MCF 10A (cell line): ENCODE measurements around the gene B3GNT5. TPM values are rescaled to one million over a fixed set of nuclear protein-coding genes. Genes with fewer than 3 reads are reported as not detected.

Source experiments
- BruUV-seq: library from RNA; stranded (reverse); fragments of 400-500 nt; replicated peaks from 2 replicates; lab custom pipeline; 2021; lab: Mats Ljungman, UMichigan
- CTCF ChIA-PET: fragments of 300-600 bp; sonication (Branson Sonifier 250); formaldehyde crosslinking; extraction: SDS; loops from one replicate; lab custom pipeline; 2021; ENCODE audit warnings: antibody characterized with exemption, inconsistent platforms; lab: Yijun Ruan, JAX
- POLR2A ChIA-PET: fragments of 300-600, 350-650 bp; sonication (Branson Sonifier 250); formaldehyde crosslinking; extraction: SDS; loops from one replicate; lab custom pipeline; 2020; ENCODE audit warnings: antibody characterized with exemption, inconsistent platforms; lab: Yijun Ruan, JAX
- DNase-seq: peaks from one replicate; pipeline ENCODE4 v3.0.0-alpha.2; 2018; ENCODE audit not compliant: unreplicated experiment
- H3K27ac Mint-ChIP-seq: one replicate; pipeline ENCODE4 v1.8.0; 2022; ENCODE audit warnings: mild to moderate bottlenecking, low read depth, mixed read lengths; ENCODE audit not compliant: unreplicated experiment
- H3K27me3 Mint-ChIP-seq: one replicate; pipeline ENCODE4 v1.8.0; 2022; ENCODE audit warnings: mixed read lengths; ENCODE audit not compliant: insufficient read depth, unreplicated experiment
- H3K36me3 Mint-ChIP-seq: one replicate; pipeline ENCODE4 v1.8.0; 2022; ENCODE audit warnings: mild to moderate bottlenecking, moderate library complexity, mixed read lengths; ENCODE audit not compliant: insufficient read depth, unreplicated experiment
- H3K4me1 Mint-ChIP-seq: one replicate; pipeline ENCODE4 v1.8.0; 2022; ENCODE audit warnings: mixed read lengths; ENCODE audit not compliant: insufficient read depth, unreplicated experiment
- H3K4me3 Mint-ChIP-seq: one replicate; pipeline ENCODE4 v1.8.0; 2022; ENCODE audit warnings: mild to moderate bottlenecking, moderate library complexity, mixed read lengths; ENCODE audit not compliant: unreplicated experiment
- H3K9me3 Mint-ChIP-seq: one replicate; pipeline ENCODE4 v1.8.0; 2022; ENCODE audit warnings: mixed read lengths; ENCODE audit not compliant: unreplicated experiment
- intact Hi-C: fragments of 100-400 bp; cut with micrococcal nuclease; formaldehyde crosslinking; loops from 2 replicates; pipeline ENCODE4 v1.14.1; 2022
- total RNA-seq: library from RNA; stranded (reverse); gene quantifications from 2 replicates; pipeline ENCODE4 v1.2.3, GENCODE V29; 2022
- TF ChIP-seq, protein P1 (sequence below): fragments of 200-600 bp; IDR thresholded peaks from one replicate; pipeline ENCODE4 v1.8.0; 2022; ENCODE audit warnings: antibody characterized with exemption, mild to moderate bottlenecking; ENCODE audit not compliant: unreplicated experiment

The B3GNT5 gene
- total RNA-seq, 1 experiment from 2014 or later: 80.1 TPM

- no peak overlapping the region for H3K27ac Mint-ChIP-seq
- no peak for DNase-seq
Observed at GRCh38 chr3:183244219-183244618, 8.8 kb upstream of the B3GNT5 start.

GRCh38 chr3:183244981-183245476 lies 8.0 kb upstream of the B3GNT5 start:
- ChIA-PET POLR2A (no interaction called here), CTCF (interaction anchor here (1.1 kb wide), 1 partner anchor 137 kb away, joined by 4 read pairs; no protein-coding TSS in a partner anchor)
- Mint-ChIP-seq H3K27ac (no peak overlapping the region), H3K4me1 (peaks cover 6% of the 10 kb centered on the region), H3K36me3 (no peaks in the 10 kb centered on the region), H3K27me3 (no peaks in the 10 kb centered on the region), H3K4me3 (no peak overlapping the region), H3K9me3 (peaks cover 15% of the 10 kb centered on the region)
- intact Hi-C loops: no loop called here
- no peak for DNase-seq
- TF ChIP-seq, protein P1, sequence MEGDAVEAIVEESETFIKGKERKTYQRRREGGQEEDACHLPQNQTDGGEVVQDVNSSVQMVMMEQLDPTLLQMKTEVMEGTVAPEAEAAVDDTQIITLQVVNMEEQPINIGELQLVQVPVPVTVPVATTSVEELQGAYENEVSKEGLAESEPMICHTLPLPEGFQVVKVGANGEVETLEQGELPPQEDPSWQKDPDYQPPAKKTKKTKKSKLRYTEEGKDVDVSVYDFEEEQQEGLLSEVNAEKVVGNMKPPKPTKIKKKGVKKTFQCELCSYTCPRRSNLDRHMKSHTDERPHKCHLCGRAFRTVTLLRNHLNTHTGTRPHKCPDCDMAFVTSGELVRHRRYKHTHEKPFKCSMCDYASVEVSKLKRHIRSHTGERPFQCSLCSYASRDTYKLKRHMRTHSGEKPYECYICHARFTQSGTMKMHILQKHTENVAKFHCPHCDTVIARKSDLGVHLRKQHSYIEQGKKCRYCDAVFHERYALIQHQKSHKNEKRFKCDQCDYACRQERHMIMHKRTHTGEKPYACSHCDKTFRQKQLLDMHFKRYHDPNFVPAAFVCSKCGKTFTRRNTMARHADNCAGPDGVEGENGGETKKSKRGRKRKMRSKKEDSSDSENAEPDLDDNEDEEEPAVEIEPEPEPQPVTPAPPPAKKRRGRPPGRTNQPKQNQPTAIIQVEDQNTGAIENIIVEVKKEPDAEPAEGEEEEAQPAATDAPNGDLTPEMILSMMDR: no peak
- no TSS peak for BruUV-seq

More at GRCh38 chr3:183244219-183244618, 8.8 kb upstream of the B3GNT5 start:
- TF ChIP-seq, protein P1: no peak
- H3K36me3 Mint-ChIP-seq: no peaks in the 10 kb centered on the region
- H3K9me3 Mint-ChIP-seq: peaks cover 15% of the 10 kb centered on the region
- H3K27me3 Mint-ChIP-seq: no peaks in the 10 kb centered on the region
- intact Hi-C loops: no loop called here
- no peak overlapping the region for H3K4me3 Mint-ChIP-seq
- CTCF ChIA-PET: interaction anchor here (0.6 to 1.4 kb wide), 3 partner anchors 60 to 142 kb away, joined by 4 to 6 read pairs (median 6); no protein-coding TSS in a partner anchor
- H3K4me1 Mint-ChIP-seq: peaks cover 6% of the 10 kb centered on the region
- BruUV-seq: no TSS peak
- POLR2A ChIA-PET: interaction anchor here (1.0 to 1.9 kb wide), 3 partner anchors 9 to 22 kb away, joined by 3 to 11 read pairs (median 3); partner anchors contain the start of gene B3GNT5

GRCh38 chr3:183247011-183247589 lies 6.0 kb upstream of the B3GNT5 start:
- CTCF ChIA-PET: no interaction called here
- intact Hi-C loops: no loop called here

More at GRCh38 chr3:183247011-183247589, 6.0 kb upstream of the B3GNT5 start:
- no peak overlapping the region for H3K27ac Mint-ChIP-seq
- TF ChIP-seq, protein P1: no peak
- H3K36me3 Mint-ChIP-seq: no peaks in the 10 kb centered on the region
- H3K4me1 Mint-ChIP-seq: peaks cover 6% of the 10 kb centered on the region
- no peak overlapping the region for H3K4me3 Mint-ChIP-seq
- no TSS peak for BruUV-seq
- POLR2A ChIA-PET: no interaction called here
- no peaks in the 10 kb centered on the region for H3K27me3 Mint-ChIP-seq
- no peak for DNase-seq
- no peaks in the 10 kb centered on the region for H3K9me3 Mint-ChIP-seq
